Activated T-helper 17 cell treated with anti-CD3 and anti-CD28 coated beads, Interleukin-2, amount 50 U/mL, for 72 hours (primary cell): ENCODE measurements around the gene TUSC1. TPM values are rescaled to one million over a fixed set of nuclear protein-coding genes. Genes with fewer than 3 reads are reported as not detected.
A peak's percentile ranks its signal among the peaks of the same experiment; 100 is the strongest.
"Not testable (repeated sequence)": the region's sequence is repeated elsewhere in the genome, so short reads cannot be mapped to it uniquely, and the experiment has no call there.

Experiments used
- ATAC-seq: fragments of 150-1000 bp; cut with Tn5 transposase; replicated peaks from 2 replicates; pipeline ENCODE4 v1.10.0; 2021; ENCODE audit warnings: mild to moderate bottlenecking, moderate library complexity
- H3K27ac Mint-ChIP-seq: one replicate; pipeline ENCODE4 v1.8.0; 2022; ENCODE audit warnings: mixed read lengths
- H3K27me3 Mint-ChIP-seq: one replicate; pipeline ENCODE4 v1.8.0; 2022; ENCODE audit warnings: mixed read lengths
- H3K36me3 Mint-ChIP-seq: one replicate; pipeline ENCODE4 v1.8.0; 2022; ENCODE audit warnings: low read depth, mild to moderate bottlenecking, mixed read lengths
- H3K4me1 Mint-ChIP-seq: one replicate; pipeline ENCODE4 v1.8.0; 2022; ENCODE audit warnings: mixed read lengths
- H3K4me3 Mint-ChIP-seq: one replicate; pipeline ENCODE4 v1.8.0; 2022; ENCODE audit warnings: mild to moderate bottlenecking, mixed read lengths
- H3K9me3 Mint-ChIP-seq: one replicate; pipeline ENCODE4 v1.8.0; 2022; ENCODE audit warnings: mixed read lengths
- total RNA-seq, 2 donors: library from RNA; stranded (reverse); gene quantifications; one replicate each; pipeline ENCODE4 v1.2.3, GENCODE V29; 2022

The TUSC1 gene
- total RNA-seq = not detected

DNA sequence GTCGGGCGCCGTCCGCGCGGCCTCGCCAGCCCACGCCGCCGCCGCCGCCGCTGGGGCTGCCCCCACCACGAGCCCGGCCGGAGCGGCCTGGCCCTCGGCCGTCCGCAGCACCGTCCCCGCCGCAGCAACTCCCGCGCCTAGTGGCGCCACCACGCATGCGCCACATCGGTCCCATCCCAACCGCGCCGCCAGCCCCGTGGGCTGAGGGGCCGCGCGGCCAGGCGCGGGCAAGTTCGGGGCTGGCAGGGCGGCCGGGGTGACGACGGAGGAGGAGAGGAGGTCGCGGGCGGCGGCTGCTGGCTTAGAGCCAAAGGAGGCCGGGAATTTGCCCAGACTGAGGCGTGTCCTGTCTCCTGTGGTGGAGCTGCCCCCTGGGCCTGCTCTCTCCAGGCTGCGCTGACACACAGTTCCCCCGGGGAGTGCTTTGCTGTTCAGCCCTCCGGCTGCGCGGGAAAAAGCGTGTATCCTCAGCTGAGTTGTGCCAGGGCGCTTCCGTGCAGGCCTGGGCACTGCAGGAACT, at the start of gene TUSC1:
Gene TUSC1 (minus strand): TSS at position 298 of the 520 bp plus-strand sequence. CDS start 132 bp downstream, at position 166.
- H3K27me3 Mint-ChIP-seq = peaks cover 10% of the 10 kb centered on the region
- ATAC-seq = peak; percentile 29
- no peaks in the 10 kb centered on the region for H3K36me3 Mint-ChIP-seq
- peaks cover 16% of the 10 kb centered on the region for H3K9me3 Mint-ChIP-seq
- no peaks in the 10 kb centered on the region for H3K4me1 Mint-ChIP-seq
- no peak within 1 kb of the TSS for H3K27ac Mint-ChIP-seq
- H3K4me3 Mint-ChIP-seq = no peak within 1 kb of the TSS

DNA sequence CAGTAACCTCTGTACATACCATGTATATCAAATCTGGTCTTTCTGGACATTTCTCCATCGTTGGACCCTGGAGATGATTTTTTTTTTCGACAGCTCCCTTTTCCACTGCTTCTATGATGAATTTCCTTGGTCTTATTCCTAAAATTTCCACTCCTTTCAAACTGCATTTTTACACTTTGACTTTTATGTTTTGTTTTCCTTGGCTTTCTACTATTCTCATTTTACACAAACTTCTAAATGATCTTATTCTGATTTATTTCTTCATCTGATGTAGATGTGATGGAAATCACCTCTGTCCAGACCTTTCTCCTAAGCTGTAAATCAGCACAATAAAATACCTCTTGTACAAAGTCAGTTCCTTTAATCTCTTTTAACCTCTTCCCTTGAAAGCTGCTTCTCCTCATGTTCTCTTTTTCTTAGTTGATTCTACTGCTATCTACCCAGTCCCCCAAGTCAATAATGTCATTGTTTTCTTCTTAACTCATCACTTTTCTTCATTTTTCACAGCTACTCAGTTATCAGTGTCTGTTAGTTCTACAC, 48.7 kb upstream of the TUSC1 start:
- Mint-ChIP-seq H3K4me1 (no peaks in the 10 kb centered on the region), H3K27me3 (no peaks in the 10 kb centered on the region), H3K36me3 (no peaks in the 10 kb centered on the region), H3K4me3 (no peak overlapping the region), H3K27ac (no peak overlapping the region), H3K9me3 (peaks cover 5% of the 10 kb centered on the region)
- no peak for ATAC-seq

DNA sequence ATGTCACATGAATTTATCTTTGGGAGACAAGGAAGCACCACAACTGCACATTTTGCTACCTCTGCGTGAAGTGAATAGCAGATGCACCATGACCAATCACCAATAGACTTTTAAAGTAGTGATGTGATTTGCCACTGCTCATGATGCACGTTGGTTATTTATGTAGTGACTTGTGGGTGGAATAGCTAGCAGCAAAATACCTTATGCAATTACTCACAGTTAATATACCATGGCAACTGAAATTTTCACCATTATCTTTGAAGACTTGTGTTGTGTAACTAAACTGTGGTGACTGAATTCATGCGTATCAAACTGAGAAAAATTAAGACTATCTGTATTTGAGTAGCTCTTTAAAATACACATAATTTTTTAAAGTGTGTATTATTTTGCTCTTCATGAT, 46.2 kb upstream of the TUSC1 start:
- ATAC-seq = no peak
- no peak overlapping the region for H3K4me3 Mint-ChIP-seq
- H3K9me3 Mint-ChIP-seq = no peaks in the 10 kb centered on the region
- H3K36me3 Mint-ChIP-seq = no peaks in the 10 kb centered on the region
- H3K27me3 Mint-ChIP-seq = no peaks in the 10 kb centered on the region
- no peak overlapping the region for H3K27ac Mint-ChIP-seq
- H3K4me1 Mint-ChIP-seq = no peaks in the 10 kb centered on the region

DNA sequence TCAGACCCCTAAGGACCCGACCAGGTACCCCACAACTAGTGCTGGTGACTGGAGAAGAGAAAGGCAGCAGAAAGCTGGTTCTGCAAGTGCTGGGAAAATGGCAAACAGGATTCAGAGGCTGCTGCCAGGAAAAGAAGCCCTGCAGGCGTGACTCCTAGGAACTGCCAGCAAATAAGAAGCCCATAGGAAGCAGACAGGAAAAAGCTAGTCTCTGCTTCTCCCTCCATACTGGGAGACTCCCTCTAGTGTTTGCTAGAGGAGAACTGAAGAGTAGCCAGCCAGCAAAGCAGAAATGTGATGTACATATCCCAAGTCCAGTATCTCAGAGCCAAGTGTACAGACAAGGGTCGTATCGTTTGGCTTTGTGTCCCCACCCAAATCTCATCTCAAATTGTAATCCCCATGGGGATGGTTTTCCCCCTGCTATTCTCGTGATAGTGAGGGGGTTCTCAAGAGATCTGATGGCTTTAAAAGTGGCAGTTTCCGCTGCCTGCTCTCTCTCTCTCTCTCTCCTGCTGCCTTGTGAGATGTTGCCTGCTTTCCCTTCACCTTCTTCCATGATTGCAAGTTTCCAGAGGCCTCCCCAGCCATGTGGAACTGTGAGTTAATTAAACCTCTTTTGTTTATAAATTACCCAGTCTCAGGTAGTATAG, 38.1 kb upstream of the TUSC1 start:
- H3K27ac Mint-ChIP-seq = no peak overlapping the region
- peaks cover 28% of the 10 kb centered on the region for H3K9me3 Mint-ChIP-seq
- no peaks in the 10 kb centered on the region for H3K27me3 Mint-ChIP-seq
- no peak for ATAC-seq
- no peak overlapping the region for H3K4me3 Mint-ChIP-seq
- no peaks in the 10 kb centered on the region for H3K36me3 Mint-ChIP-seq
- H3K4me1 Mint-ChIP-seq = no peaks in the 10 kb centered on the region

DNA sequence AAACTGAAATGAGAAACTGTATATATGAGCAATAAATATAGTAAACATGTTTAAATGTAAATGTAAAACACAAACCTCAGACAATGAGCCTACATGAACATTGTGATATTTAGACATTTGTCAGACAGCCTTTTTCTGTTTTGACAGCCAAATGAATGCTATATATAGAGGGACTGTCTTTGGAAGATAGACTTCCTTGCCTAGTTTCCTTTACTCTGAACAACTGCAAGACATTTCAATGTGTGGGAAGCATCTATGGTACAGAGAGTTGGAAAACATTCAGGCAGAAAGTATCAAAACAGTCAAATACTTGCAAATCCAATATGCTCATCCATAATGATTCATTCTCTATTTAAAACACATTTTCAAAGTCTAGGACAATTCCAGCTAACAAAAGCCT, 31.7 kb upstream of the TUSC1 start:
- Mint-ChIP-seq H3K27me3 (no peaks in the 10 kb centered on the region), H3K4me1 (no peaks in the 10 kb centered on the region), H3K9me3 (peaks cover 14% of the 10 kb centered on the region), H3K36me3 (no peaks in the 10 kb centered on the region), H3K4me3 (no peak overlapping the region), H3K27ac (no peak overlapping the region)
- no peak for ATAC-seq

DNA sequence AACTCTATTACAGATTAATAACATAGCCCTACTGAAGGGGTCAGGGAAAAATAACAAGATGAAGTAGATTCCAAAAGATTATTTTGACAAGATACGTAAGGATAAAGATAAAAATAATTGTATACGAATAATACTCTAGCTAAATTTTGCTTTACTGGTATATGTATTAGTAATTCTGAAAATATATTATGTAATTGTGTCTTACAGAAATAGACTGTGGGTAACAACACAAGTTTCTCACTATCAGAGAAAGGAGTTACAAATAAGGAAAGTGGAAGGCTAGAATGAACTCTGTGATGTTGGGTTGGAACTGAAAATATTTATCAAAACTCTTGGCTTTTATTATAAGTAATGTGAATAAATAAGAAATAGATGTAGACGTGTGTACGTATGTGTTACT, 26.6 kb upstream of the TUSC1 start:
- Mint-ChIP-seq H3K36me3 (no peaks in the 10 kb centered on the region), H3K9me3 (peaks cover 10% of the 10 kb centered on the region), H3K27ac (no peak overlapping the region), H3K4me3 (no peak overlapping the region), H3K27me3 (no peaks in the 10 kb centered on the region), H3K4me1 (no peaks in the 10 kb centered on the region)
- ATAC-seq = no peak

DNA sequence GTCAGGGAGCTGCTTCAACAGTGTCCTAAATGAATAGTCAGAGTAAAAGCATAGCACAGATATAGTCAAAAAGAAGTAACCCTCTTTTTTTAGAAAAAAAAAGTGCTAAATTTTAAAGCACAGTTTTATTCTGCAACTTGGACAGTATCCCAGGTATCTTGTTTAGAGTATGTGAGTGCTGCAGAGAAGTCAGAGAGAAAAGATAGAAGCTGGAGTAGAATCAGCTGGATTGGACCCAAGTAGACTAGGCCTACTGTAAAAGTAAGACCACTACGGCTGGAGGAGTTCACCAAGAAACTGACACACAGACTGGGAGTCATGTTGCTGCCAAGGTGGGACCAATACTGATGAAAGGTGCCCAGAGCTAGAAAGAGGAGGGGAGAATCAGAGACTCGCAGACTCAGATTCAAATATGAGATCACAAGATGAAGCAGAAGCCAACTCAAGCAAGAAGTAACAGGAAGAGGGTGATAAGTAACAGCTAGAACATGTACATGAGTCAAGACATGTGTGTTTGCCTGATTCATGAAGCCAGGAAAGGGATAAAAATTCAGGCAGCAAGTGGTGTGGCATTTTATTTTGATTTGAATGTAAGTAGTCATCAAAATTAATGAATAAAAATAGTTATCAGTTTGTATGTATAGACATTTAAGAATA, 25.6 kb upstream of the TUSC1 start:
- Mint-ChIP-seq H3K9me3 (peaks cover 10% of the 10 kb centered on the region), H3K27ac (no peak overlapping the region), H3K36me3 (no peaks in the 10 kb centered on the region), H3K4me3 (no peak overlapping the region), H3K4me1 (no peaks in the 10 kb centered on the region), H3K27me3 (no peaks in the 10 kb centered on the region)
- ATAC-seq = no peak

DNA sequence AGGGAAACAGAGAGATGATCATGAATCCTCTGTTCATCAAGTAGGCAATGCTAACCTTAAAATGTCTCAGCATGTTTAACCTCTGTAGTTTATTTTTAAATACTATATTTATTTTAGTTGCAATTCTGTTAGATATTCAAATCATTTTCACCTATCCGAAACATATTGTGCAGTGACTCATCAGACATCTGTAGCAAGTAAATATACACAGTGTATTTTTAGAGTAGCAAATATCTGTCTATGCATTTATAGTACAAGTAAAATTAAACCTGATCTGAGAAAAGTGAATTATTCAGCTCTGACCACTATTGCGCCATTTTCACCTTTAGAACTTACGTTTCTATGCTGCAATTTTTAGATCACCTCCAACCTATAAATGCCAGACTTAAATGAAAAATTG, 24.3 kb upstream of the TUSC1 start:
- no peak overlapping the region for H3K27ac Mint-ChIP-seq
- H3K4me3 Mint-ChIP-seq = no peak overlapping the region
- no peaks in the 10 kb centered on the region for H3K36me3 Mint-ChIP-seq
- no peaks in the 10 kb centered on the region for H3K27me3 Mint-ChIP-seq
- no peaks in the 10 kb centered on the region for H3K4me1 Mint-ChIP-seq
- peaks cover 10% of the 10 kb centered on the region for H3K9me3 Mint-ChIP-seq
- ATAC-seq = no peak

DNA sequence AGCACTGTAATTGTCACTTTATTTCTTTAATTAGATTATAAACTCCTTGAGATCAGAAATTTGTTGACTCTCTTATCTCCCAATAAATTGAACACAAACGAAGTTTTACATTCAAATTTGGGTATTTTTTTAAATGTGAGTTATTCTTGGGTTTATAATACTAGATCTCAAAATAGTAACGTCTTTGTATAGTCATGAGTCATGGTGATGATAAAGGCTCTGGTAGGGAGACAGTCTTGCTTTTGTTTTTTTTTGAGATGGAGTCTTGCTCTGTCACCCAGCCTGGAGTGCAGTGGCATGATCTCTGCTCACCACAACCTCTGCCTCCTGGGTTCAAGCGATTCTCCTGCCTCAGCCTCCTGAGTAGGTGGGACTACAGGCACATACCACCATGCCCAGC, 22.7 kb upstream of the TUSC1 start:
- not testable (repeated sequence) for H3K4me3 Mint-ChIP-seq, H3K27ac Mint-ChIP-seq, ATAC-seq, H3K36me3 Mint-ChIP-seq, H3K27me3 Mint-ChIP-seq, H3K4me1 Mint-ChIP-seq
- H3K9me3 Mint-ChIP-seq = peaks cover 15% of the 10 kb centered on the region

DNA sequence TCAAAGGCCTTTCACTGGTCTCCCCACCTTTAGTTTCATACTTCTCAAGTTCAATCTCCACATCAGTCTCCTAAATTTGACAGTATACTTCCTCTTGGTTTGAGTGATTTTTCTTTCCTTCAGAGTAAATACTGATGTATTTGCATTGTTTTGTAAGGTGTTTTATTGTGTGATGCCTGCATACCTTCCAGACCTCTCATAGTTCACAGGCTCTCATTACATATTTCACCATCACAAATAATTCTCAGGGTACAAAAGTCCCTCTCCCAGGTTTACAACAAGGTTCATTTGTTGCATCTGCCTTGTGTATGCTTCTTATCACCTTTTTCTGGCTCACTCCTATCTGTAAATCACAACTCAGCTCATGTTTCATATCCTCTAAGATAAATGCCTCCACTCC, 22.2 kb upstream of the TUSC1 start:
- Mint-ChIP-seq H3K27me3 (no peaks in the 10 kb centered on the region), H3K4me1 (no peaks in the 10 kb centered on the region), H3K36me3 (no peaks in the 10 kb centered on the region), H3K27ac (no peak overlapping the region), H3K9me3 (peaks cover 13% of the 10 kb centered on the region), H3K4me3 (no peak overlapping the region)
- ATAC-seq = no peak

DNA sequence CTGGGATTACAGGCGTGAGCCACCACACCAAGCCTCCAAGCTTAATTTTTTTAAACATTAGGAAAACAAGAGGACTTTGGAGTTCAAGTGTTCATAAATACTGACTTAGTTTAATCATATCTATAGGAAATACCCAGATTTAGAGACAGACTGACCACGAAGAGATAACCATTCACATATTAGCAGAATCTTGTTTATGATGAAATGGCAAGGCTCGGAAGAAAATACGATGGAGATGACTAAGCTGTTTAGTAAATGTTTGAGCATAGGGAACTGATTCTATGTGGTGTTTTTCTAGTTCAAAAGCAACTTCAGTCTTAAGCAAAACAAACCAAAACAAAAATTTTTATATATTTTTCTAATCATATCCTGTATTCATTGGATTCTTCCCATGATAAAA, 13.5 kb upstream of the TUSC1 start:
- Mint-ChIP-seq H3K27ac (no peak overlapping the region), H3K9me3 (peaks cover 25% of the 10 kb centered on the region), H3K4me3 (no peak overlapping the region), H3K36me3 (no peaks in the 10 kb centered on the region), H3K4me1 (no peaks in the 10 kb centered on the region), H3K27me3 (no peaks in the 10 kb centered on the region)
- no peak for ATAC-seq

DNA sequence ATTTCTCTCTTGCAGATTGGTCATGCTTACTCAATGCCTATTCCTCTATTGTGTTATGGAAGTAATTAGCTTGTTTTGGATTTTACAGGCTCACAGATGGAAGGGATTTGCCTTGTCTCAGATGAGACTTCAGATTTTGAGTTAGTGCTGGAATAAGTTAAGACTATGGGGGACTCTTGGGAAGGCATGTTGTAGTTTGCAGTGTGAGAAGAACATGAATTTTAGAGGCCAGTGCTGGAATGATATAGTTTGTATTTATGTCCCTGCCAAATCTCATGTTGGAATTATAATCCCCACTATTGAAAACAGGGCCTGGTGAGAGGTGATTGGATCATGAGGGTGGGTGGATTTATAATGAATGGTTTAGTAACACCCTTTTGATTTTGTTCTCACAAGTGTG, 6.1 kb upstream of the TUSC1 start:
- Mint-ChIP-seq H3K4me3 (no peak overlapping the region), H3K4me1 (no peaks in the 10 kb centered on the region), H3K27me3 (no peaks in the 10 kb centered on the region), H3K36me3 (no peaks in the 10 kb centered on the region), H3K27ac (no peak overlapping the region), H3K9me3 (peaks cover 23% of the 10 kb centered on the region)
- no peak for ATAC-seq

DNA sequence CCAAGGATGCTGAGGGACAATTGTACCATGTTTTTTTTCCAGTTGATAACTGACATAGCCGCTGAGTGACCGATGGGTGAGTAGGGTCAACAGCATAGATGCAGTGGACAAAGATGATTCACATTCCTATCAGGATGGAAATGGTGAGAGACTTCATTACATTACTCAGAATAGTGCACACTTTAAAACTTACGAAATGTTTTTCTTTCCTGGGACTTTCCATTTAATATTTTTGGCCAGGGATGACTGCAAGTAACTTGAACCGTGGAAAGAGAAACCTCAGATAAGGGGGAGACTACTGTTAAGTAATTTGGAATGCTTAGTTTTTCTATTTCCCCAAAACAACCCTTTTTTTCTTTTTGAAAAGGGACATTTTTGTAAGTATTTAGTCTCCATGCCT, 3.0 kb upstream of the TUSC1 start:
- Mint-ChIP-seq H3K9me3 (peaks cover 27% of the 10 kb centered on the region), H3K4me3 (no peak overlapping the region), H3K4me1 (no peaks in the 10 kb centered on the region), H3K27ac (no peak overlapping the region), H3K27me3 (peaks cover 7% of the 10 kb centered on the region), H3K36me3 (no peaks in the 10 kb centered on the region)
- no peak for ATAC-seq

DNA sequence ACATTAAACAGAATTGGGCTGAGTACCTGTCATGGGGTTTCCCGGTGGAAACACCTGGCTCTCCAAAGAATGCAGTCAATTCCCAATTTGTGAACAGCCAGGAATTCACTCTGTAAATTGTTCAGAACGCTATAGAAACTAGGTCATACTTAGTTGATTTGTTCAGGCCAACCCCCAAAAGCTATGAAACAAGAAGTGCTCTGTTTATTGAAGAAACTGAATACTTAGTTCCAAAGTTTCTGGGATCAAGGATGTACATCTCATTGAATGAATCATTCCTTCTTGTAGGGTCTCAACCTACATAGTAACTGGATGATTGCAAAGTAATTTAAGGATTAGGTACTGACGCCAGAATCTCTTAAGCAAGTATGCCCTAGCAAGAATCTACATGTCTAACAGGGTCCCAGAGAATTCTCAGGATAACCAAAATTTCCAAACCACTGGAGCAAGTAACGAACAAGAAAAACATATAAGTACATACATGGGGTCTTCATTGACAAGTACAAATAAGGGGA, 659 bp upstream of the TUSC1 start:
- Mint-ChIP-seq H3K27ac (no peak overlapping the region), H3K4me1 (no peaks in the 10 kb centered on the region), H3K36me3 (no peaks in the 10 kb centered on the region), H3K4me3 (no peak overlapping the region), H3K9me3 (peaks cover 21% of the 10 kb centered on the region), H3K27me3 (peaks cover 10% of the 10 kb centered on the region)
- ATAC-seq = no peak
